ENCODE measurements around the gene NUP85. TPM values are rescaled to one million over a fixed set of nuclear protein-coding genes. Genes with fewer than 3 reads are reported as not detected.
A peak's percentile ranks its signal among the peaks of the same experiment; 100 is the strongest.
"Not testable (repeated sequence)": the region's sequence is repeated elsewhere in the genome, so short reads cannot be mapped to it uniquely, and the experiment has no call there.

NUP85 gene
- total RNA-seq, 1 donor from 2014 or later, result 28.1 TPM

- no peak for FAIRE-seq
These were observed 10.6 kb upstream of the NUP85 start for GRCh38 chr17:75194879-75195278.

DNA sequence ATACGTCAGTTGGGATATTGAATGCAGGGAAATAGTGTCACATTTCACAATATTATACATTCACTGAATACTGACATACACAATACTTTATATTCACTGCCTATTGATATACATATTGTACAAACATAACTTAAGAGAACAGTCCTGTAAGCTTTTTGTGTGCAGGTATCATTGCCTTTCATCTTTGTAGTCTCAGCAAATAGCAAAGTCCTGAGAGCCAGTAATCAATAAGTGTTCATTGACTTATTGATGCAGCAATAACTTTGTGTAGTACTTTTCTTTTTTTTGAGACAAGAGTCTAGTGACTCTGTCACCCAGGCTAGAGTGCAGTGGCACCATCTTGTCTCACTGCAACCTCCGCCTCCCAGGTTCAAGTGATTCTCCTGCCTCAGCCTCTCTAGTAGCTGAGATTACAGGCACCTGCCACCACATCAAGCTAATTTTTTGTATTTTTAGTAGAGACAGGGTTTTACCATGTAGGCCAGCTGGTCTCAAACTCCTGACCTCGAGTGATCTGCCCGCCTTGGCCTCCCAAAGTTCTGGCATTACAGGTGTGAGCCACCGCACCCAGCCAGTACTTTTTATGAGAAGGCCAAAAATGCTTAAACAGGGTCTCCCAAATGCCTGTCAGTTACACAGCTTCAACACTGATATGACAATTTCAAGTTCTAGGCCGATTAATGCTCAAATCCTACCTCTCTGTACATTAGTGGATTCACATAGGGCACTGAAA, 5.4 kb upstream of the NUP85 start:
- FAIRE-seq (no peak), DNase-seq (ENCODE audit: low spot score in 2 of 2) (no peak)

More at GRCh38 chr17:75194879-75195278, 10.6 kb upstream of the NUP85 start:
- DNase-seq (ENCODE audit: low spot score in 2 of 2), result no peak

- no peak for DNase-seq (ENCODE audit: low spot score in 2 of 2)
- no peak for FAIRE-seq
These were observed 299 bp downstream of the NUP85 start for GRCh38 chr17:75205793-75206163.

GRCh38 chr17:75207050-75207407, 1.6 kb downstream of the NUP85 start:
- DNase-seq (ENCODE audit: low spot score in 2 of 2); FAIRE-seq: not testable (repeated sequence)

DNA sequence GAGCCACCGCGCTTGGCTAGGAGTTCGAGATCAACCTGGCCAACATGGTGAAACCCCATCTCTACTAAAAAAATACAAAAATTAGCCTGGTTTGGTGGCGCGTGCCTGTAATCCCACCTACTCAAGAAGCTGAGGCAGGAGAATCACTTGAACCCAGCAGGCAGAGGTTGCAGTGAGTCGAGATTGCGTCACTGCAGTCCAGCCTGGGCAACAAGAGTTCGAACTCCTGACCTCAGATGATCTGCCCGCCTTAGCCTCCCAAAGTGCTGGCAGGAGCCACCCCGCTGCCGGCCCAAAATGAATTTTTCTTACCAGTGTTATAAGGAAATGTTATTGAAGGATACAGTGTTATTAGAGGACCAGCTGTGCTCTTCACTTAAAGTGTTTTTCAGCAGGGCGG, 2.3 kb downstream of the NUP85 start:
- FAIRE-seq (no peak), DNase-seq (ENCODE audit: low spot score in 2 of 2) (no peak)

DNA sequence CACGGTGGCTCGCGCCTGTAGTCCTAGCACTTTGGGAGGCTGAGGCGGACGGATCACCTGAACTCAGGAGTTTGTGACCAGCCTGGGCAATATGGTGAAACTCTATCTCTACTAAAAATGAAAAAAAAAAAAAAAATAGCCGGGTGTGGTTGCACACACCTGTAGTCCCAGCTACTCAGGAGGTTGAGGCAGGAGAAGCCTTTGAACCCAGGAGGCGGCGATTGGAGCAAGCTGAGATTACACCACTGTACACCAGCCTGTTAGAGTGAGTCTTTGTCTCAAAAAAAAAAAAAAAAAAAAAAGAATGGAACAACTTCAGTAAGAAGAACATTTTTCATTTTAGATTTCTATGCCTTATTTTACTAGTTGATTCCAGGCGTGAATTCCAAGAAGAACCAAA, 2.7 kb downstream of the NUP85 start:
- DNase-seq (ENCODE audit: low spot score in 2 of 2) (no peak), FAIRE-seq (no peak)

DNA sequence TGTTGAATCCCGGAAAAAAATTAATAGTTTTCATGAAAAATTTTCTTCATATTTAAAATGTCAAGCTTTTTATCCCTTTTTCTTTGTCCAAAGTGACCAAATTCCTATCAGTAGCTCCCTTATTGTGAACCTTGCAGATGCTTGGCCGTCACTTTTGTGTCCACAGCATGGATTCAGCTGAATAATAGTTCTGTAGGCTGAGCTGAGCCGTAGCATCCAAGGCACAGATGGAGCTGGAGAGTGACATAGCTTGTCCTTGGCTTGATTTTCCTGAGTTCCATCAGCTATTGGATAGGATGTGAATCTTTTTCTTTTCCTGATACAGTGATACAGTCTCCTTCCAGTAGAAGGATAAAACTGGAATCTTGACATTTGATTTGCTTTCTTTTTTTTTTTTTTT, 3.6 kb downstream of the NUP85 start:
- FAIRE-seq (no peak), DNase-seq (ENCODE audit: low spot score in 2 of 2) (no peak)

DNA sequence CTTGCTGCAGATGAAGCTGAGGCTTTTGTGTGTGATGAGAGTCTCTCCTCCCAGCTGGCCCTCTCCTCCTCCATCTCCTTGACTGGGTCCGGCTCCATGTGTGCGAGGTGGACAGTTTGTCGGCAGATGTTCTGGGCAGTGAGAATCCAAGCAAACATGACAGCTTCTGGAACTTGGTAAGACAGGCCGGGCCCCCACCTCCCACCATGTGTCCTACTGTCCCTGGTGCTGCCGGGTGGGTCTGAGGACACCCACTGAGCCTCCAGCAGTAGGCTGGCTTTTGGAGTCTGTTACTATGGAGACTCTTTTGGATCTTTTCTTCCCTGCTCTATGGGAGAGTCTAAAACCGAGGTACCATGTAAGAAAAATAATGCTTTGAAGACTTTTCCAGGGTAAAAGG, 12.7 kb downstream of the NUP85 start:
- FAIRE-seq (no peak), DNase-seq (ENCODE audit: low spot score in 2 of 2) (no peak)

DNA sequence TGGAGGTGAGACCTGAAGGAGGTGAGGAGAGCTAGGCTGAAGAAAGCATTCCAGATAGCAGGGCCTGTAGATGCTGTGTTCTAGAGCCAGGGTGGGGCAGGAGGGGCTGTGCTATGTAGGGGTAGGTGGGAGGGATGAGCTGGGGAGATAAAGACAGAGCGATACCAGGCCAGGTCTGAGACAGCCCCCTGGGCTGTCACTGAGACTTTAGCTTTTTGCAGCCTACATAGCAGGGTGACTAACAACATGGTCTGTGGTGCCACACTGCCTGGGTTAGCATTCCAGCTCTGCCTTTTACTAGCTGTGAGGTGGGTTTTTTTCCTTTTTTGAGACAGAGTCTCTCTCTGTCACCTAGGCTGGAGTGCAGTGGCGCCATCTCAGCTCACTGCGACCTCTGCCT, 14.3 kb downstream of the NUP85 start:
- FAIRE-seq (no peak), DNase-seq (ENCODE audit: low spot score in 2 of 2) (no peak)

- no peak for DNase-seq (ENCODE audit: low spot score in 2 of 2)
- no peak for FAIRE-seq
These were observed 19.5 kb downstream of the NUP85 start for GRCh38 chr17:75225016-75225415.

DNA sequence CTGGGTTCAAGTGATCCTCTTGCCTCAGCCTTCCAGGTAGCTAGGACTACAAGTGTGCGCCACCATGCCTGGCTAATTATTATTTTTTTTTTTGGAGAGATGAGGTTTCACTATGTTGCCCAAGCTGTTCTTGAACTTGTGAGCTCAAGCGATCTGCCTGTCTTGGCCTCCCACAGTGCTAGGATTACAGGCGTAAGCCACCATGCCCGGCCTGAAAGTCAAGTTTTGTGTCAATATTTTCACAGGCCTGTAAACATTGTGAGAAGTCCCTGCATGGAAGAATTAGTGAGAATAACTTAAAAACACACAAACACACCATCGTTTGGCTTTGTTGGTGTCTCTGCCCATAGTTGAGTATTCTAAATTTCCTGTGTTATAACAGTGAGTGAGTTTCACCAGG, 22.2 kb downstream of the NUP85 start:
- FAIRE-seq (no peak), DNase-seq (ENCODE audit: low spot score in 2 of 2) (no peak)

DNA sequence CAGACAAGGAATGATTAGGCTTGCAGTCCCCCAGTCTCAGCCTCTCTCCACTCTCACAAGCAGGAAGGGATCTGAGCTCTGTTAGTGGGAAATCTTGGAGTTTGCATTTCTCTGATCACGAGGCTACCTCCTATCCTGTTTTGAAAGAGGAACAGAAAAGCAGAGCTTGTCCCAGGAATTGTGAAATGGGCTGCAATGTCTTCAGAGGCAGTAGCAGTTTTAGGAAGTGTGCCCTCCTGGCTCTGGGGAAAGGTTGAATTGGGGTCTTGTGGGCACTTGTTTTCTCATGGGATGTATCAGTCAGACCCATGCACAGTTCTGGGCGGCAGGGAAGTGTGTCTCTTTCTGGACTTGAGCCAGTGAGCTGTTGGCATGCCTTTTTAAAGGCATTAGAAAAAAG, 22.8 kb downstream of the NUP85 start:
- no peak for FAIRE-seq

DNA sequence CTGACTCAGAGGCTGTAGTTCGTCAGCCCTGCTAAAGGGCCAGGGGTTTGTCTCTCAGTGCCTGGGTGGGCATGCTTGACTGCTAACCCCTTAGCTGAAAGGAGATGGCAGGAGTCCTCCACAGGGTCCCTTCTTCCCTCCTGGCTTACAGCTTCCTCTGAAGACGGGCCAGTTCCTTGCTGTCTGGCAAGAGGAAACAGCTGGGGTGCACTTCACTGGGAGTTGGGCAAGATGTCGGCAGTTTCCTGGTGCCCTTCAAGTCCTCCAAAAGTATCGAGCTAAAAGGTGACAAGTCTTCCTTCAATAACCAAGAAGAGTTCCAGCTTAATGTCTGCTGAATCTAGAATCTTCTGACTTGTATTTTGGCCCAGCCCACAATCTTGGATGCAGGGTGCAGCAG, 23.4 kb downstream of the NUP85 start:
- DNase-seq (ENCODE audit: low spot score in 2 of 2) (no peak), FAIRE-seq (no peak)

More for the DNA sequence above, 22.8 kb downstream of the NUP85 start:
- DNase-seq (ENCODE audit: low spot score in 2 of 2), result no peak

- no peak for FAIRE-seq
- DNase-seq (ENCODE audit: low spot score in 2 of 2), result no peak
These were observed 25.6 kb downstream of the NUP85 start for GRCh38 chr17:75231071-75231470.

DNA sequence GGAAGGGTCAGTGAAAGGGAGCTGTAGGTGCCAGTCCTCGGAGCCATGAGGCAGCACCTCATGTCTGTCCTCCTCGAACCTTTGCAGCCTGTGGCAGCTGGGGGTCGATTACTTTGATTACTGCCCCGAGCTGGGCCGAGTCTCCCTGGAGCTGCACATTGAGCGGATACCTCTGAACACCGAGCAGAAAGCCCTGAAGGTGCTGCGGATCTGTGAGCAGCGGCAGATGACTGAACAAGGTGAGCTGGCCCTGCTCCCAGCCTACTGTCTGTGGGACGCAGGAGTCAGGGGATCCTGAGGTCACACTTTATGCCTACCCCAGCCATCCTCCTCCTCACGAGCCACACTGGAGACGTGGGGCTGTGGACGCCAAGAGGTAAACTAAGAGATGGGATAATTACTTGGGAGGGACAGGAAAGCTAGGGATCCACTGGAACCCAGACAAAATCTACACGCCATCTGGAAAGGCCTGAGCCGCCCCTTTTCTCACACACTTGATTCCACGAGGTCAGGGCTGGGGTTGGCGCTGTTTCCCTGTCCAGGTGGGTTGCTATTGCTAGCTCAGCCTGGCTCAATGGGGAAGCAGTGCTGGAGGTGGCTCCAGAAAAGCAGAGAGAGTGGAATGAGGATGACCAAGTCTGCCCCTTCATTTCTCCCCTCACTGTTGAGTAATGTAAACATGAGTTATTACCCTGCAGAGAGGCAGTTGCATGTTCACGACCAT, 26.4 kb downstream of the NUP85 start:
- DNase-seq (ENCODE audit: low spot score in 2 of 2) (no peak), FAIRE-seq (no peak)

GRCh38 chr17:75232786-75233185, 27.3 kb downstream of the NUP85 start:
- DNase-seq (ENCODE audit: low spot score in 2 of 2) (no peak), FAIRE-seq (no peak)

- DNase-seq (ENCODE audit: low spot score in 2 of 2) (no peak), FAIRE-seq (no peak)
These were observed 31.9 kb downstream of the NUP85 start for GRCh38 chr17:75237100-75238014.

GRCh38 chr17:75238020-75238580, 32.6 kb downstream of the NUP85 start:
- no peak for FAIRE-seq
- DNase-seq (ENCODE audit: low spot score in 2 of 2), result no peak

DNA sequence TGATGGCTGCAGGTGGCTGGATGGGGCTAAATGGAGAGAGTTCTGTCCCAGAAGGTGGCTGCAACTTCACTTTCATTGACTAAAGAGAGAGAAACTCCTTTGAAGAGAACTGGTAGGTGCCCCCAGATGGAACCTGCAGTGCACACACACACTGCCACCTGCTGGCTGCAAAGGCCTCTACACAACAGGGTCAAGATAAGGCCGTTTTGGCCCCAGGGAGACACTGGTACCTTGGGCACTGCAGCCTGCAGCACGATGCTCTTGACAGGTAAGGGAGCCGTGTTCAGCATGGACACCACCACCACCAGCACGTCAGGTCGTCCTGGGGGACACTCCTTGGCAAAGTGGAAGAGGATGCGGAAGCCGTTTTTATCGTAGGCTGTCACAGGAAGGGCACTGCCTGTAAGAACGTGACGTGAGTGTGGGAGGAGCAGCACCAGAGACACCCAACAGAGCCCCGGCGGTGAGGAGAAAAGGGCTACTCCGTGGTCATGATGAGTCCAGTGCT, 33.3 kb downstream of the NUP85 start:
- FAIRE-seq (no peak), DNase-seq (ENCODE audit: low spot score in 2 of 2) (peak; percentile 46 to 80)

DNA sequence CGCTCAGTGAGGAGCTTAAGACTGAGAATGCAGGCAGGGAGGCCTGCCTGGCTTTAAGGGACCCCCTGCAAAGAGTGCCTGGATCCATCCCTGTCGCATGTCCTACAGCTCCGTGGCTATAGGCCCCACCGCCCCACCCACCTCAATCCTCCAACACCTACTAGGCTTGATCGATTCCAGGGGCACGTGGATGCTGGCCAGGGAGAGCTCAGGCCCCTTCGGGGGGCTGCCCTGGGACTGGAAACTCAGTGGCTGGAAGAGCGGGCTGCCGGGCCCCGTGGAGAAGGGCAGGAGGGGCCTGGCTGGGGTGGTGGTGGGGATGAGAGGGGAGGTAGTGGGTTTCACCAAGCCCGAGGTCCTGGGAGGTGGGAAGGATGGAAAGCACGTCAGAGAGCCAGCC, 33.7 kb downstream of the NUP85 start:
- no peak for FAIRE-seq
- no peak for DNase-seq (ENCODE audit: low spot score in 2 of 2)
